SU-DHL-6 (cell line): ENCODE data around the gene MINDY4B.

ENCODE experiments used
- H2AFZ ChIP-seq: fragments of 200-600 bp; sonication (generic); 2 replicates; pipeline ENCODE4 v1.6.1; 2014; ENCODE audit warnings: low read depth, mild to moderate bottlenecking, moderate library complexity, mixed read lengths, antibody characterized with exemption, low read length; ENCODE audit not compliant: severe bottlenecking
- H3F3A ChIP-seq: fragments of 200-600 bp; shearing (Covaris generic); 2 replicates; pipeline ENCODE4 v1.6.0; 2016; ENCODE audit warnings: antibody characterized with exemption, mild to moderate bottlenecking; ENCODE audit not compliant: insufficient read depth
- H3K27ac ChIP-seq: fragments of 200-600 bp; sonication (generic); 2 replicates; pipeline ENCODE4 v1.5.1; 2016; ENCODE audit warnings: low read depth, mild to moderate bottlenecking, low read length, moderate library complexity, mixed read lengths
- H3K27me3 ChIP-seq: fragments of 200-600 bp; sonication (generic), shearing (Covaris generic); 2 replicates; pipeline ENCODE4 v1.6.0; 2014; ENCODE audit warnings: mild to moderate bottlenecking, low read length
- H3K36me3 ChIP-seq: fragments of 200-600 bp; sonication (generic); 2 replicates; pipeline ENCODE4 v1.6.1; 2014; ENCODE audit warnings: mild to moderate bottlenecking, low read length, mixed read lengths
- H3K4me2 ChIP-seq: fragments of 300-600, 200-600 bp; shearing (Covaris generic), sonication (generic); 2 replicates; pipeline ENCODE4 v1.6.0; 2014; ENCODE audit warnings: low read length, low read depth, mild to moderate bottlenecking; ENCODE audit not compliant: poor library complexity, severe bottlenecking
- H3K4me3 ChIP-seq: fragments of 200-600 bp; sonication (generic); 2 replicates; pipeline ENCODE4 v1.5.1; 2014; ENCODE audit warnings: antibody characterized with exemption, low read length, mild to moderate bottlenecking, mixed read lengths; ENCODE audit not compliant: insufficient read depth, poor library complexity, severe bottlenecking
- H3K79me2 ChIP-seq: fragments of 200-600 bp; sonication (generic); 2 replicates; pipeline ENCODE4 v1.6.1; 2014; ENCODE audit warnings: mild to moderate bottlenecking, low read length, moderate library complexity; ENCODE audit not compliant: insufficient read depth
- H3K9ac ChIP-seq: fragments of 200-600 bp; sonication (generic); 2 replicates; pipeline ENCODE4 v1.7.0; 2014; ENCODE audit warnings: mild to moderate bottlenecking, low read length
- H3K9me2 ChIP-seq: fragments of 200-600 bp; sonication (generic); replicated peaks from 2 replicates; pipeline ENCODE4 v1.6.1; 2014; ENCODE audit warnings: low read length; ENCODE audit not compliant: insufficient read depth
- H3K9me3 ChIP-seq: fragments of 200-600 bp; sonication (generic); 2 replicates; pipeline ENCODE4 v1.6.1; 2014; ENCODE audit warnings: low read length, mixed read lengths; ENCODE audit not compliant: insufficient read depth
- H4K20me1 ChIP-seq: fragments of 200-600 bp; sonication (generic); 2 replicates; pipeline ENCODE4 v1.6.1; 2014; ENCODE audit warnings: low read depth, mild to moderate bottlenecking, antibody characterized with exemption, low read length, moderate library complexity, mixed read lengths
- EZH2phosphoT487 ChIP-seq: fragments of 200-600 bp; sonication (generic), shearing (Covaris generic); conservative IDR thresholded peaks from 2 replicates; pipeline ENCODE4 v1.6.1; 2018; ENCODE audit warnings: mild to moderate bottlenecking, antibody characterized with exemption, low read length, moderate library complexity, mixed read lengths
- TF ChIP-seq, protein P1 (sequence below): fragments of 200-600 bp; sonication (generic); IDR thresholded peaks from one replicate; pipeline ENCODE4 v1.5.1; 2017; ENCODE audit warnings: antibody characterized with exemption, mild to moderate bottlenecking, low read length, moderate library complexity; ENCODE audit not compliant: insufficient read depth, poor library complexity, severe bottlenecking

MINDY4B gene

DNA sequence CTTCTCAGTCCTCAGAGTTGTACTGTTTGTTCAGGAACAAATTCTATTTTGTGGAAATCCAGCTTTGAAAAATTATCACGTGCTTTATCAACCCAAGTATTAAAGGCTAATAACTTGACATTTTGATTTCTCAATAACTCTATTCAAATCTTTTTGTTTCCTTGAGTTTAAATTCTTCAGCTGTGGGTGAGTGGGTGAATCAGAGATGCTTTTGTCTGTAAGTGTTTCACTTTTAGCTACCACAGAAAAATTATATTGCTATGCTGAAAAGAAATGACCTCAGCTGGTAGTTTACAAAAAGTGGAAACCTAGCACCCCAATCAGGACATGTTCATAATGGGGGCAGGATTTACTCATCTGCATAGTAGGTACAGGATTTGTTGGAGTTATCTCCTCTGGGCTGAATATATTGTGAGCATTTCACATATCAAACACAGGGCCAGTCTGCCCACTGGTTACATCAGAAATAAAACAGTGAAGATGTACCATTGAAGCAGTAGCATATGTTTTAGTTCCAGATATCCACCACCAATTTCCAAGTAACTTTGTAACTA, 30.5 kb downstream of the MINDY4B start:
- Histone ChIP-seq H3K4me3 (no peak overlapping the region), H3F3A (no peaks in the 10 kb centered on the region), H3K79me2 (no peaks in the 10 kb centered on the region), H3K36me3 (no peaks in the 10 kb centered on the region), H3K4me2 (no peak overlapping the region), H3K9ac (no peak overlapping the region), H3K9me3 (no peaks in the 10 kb centered on the region), H3K9me2 (no peaks in the 10 kb centered on the region), H3K27ac (no peak overlapping the region), H3K27me3 (no peaks in the 10 kb centered on the region), H2AFZ (no peak overlapping the region), H4K20me1 (no peaks in the 10 kb centered on the region)
- TF ChIP-seq EZH2phosphoT487 = no peak
- TF ChIP-seq, protein P1, sequence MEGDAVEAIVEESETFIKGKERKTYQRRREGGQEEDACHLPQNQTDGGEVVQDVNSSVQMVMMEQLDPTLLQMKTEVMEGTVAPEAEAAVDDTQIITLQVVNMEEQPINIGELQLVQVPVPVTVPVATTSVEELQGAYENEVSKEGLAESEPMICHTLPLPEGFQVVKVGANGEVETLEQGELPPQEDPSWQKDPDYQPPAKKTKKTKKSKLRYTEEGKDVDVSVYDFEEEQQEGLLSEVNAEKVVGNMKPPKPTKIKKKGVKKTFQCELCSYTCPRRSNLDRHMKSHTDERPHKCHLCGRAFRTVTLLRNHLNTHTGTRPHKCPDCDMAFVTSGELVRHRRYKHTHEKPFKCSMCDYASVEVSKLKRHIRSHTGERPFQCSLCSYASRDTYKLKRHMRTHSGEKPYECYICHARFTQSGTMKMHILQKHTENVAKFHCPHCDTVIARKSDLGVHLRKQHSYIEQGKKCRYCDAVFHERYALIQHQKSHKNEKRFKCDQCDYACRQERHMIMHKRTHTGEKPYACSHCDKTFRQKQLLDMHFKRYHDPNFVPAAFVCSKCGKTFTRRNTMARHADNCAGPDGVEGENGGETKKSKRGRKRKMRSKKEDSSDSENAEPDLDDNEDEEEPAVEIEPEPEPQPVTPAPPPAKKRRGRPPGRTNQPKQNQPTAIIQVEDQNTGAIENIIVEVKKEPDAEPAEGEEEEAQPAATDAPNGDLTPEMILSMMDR = no peak

DNA sequence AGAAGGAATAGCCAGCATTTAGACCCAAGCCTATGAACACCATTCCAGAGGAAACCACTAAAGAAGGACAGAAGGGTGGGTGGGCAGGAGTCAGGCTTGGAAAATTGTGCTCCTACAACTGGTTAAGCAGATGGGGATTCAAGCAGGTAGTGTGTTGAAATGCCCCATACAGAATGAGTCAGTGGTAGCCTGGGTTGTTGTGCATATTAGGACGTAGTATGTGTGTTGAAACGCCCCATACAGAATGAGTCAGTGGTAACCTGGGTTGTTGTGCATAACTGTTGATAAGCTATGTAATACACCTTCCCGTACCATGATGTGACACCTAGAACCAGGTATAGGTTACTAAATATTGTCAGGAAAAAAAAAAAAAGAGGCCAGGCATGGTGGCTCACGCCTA, 34.0 kb downstream of the MINDY4B start:
- H3K9me2 ChIP-seq = no peaks in the 10 kb centered on the region
- no peak overlapping the region for H3K27ac ChIP-seq
- H4K20me1 ChIP-seq = no peaks in the 10 kb centered on the region
- H3F3A ChIP-seq = no peaks in the 10 kb centered on the region
- no peak overlapping the region for H3K4me3 ChIP-seq
- H3K36me3 ChIP-seq = no peaks in the 10 kb centered on the region
- H3K4me2 ChIP-seq = no peak overlapping the region
- H2AFZ ChIP-seq = no peak overlapping the region
- no peaks in the 10 kb centered on the region for H3K79me2 ChIP-seq
- H3K27me3 ChIP-seq = no peaks in the 10 kb centered on the region
- no peak for TF ChIP-seq EZH2phosphoT487
- TF ChIP-seq, protein P1 = no peak
- no peak overlapping the region for H3K9ac ChIP-seq
- no peaks in the 10 kb centered on the region for H3K9me3 ChIP-seq

DNA sequence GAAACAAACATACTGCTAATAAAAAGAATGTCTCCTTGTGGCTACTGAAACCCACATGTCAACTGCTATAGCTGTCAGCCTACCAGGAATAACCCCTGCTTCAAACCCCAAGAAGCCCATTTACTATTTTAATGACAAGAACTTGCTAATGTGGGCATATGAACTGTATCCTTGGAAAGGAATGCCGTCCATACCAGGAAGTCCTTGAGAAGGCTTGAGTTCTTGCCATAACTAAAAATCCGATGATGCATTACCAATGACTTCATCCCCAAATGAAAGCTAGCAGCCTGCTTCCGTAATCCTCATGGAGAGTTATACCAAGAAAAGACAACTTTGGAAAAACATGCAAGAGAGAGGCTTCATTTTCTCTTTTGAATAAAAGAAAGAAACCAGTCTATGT, 34.8 kb downstream of the MINDY4B start:
- no peak overlapping the region for H3K9ac ChIP-seq
- no peaks in the 10 kb centered on the region for H3K36me3 ChIP-seq
- no peak overlapping the region for H3K4me3 ChIP-seq
- H3K9me3 ChIP-seq = no peaks in the 10 kb centered on the region
- no peaks in the 10 kb centered on the region for H3K9me2 ChIP-seq
- H4K20me1 ChIP-seq = no peaks in the 10 kb centered on the region
- H3K27ac ChIP-seq = no peak overlapping the region
- no peaks in the 10 kb centered on the region for H3F3A ChIP-seq
- no peak overlapping the region for H3K4me2 ChIP-seq
- TF ChIP-seq, protein P1 = no peak
- TF ChIP-seq EZH2phosphoT487 = no peak
- no peaks in the 10 kb centered on the region for H3K27me3 ChIP-seq
- H3K79me2 ChIP-seq = no peaks in the 10 kb centered on the region
- H2AFZ ChIP-seq = no peak overlapping the region
